Stimulated activated CD8-positive, alpha-beta memory T cell treated with anti-CD3 and anti-CD28 coated beads, Interleukin-7, amount 100 ng/mL, for 24 hours (primary cell): ENCODE data around the gene UFSP2.

ENCODE experiments used
- DNase-seq: peaks from one replicate; pipeline ENCODE4 v3.0.0-alpha.2; 2020; ENCODE audit warnings: low read depth

UFSP2 gene

DNA sequence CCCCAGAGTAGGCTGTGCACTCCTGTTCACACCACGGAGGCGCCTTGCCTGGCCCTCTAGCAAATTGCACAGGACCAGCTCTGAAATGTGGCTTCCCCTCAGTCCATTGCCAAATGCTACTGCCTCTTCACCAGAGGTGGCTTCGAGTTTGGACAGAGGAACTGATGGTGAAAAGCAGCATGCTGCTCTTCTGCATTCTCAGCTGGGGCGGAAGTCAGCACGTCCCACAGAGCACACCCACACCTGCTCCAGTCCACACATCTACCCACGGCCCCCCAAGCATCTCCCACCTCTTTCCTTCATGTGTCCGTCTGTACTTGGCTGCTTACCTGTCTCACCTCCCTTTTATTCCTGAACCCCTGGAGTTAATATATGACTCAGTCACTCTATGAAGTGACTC, 73.6 kb downstream of the UFSP2 start:
- no peak for DNase-seq

DNA sequence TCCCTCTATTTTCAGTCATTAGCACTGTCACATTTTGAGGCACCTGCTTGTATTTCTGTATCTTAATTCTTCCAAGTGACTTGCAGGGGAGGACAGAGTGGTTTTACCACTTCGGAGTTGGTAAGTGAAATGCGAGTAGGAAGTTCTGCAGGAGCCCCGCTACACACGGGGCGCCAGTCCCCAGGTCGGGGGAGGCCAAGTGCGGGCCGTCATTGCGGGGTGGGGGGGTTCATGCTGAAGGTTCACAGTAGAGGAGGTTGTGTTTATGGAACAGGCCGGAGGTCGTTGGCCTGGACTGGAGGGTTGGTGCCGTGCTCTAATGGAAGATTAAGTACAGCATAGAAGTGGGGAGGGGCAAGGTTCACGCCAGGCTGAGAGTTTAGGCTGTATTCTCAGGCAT, 74.1 kb downstream of the UFSP2 start:
- DNase-seq: no peak
